Small intestine (tissue), 7 donors: Measurements from ENCODE around the gene SOCS3. TPM values are rescaled to one million over a fixed set of nuclear protein-coding genes. Genes with fewer than 3 reads are reported as not detected.
A peak's percentile ranks its signal among the peaks of the same experiment; 100 is the strongest.

Experiments
- DNase-seq, 2 donors: peaks; one replicate each; pipeline versions ENCODE4 v3.0.0 to v3.0.0-alpha.2; 2013
- FAIRE-seq: peaks from 2 replicates; lab custom pipeline; 2012; peaks lifted over from hg19 to GRCh38; lab: Jason Lieb, UNC
- H3K27ac ChIP-seq, 3 donors: one replicate each; pipeline ENCODE4 v1.5.1; 2013; ENCODE audit warnings: low read length in 2 of 3, mild to moderate bottlenecking in 2 of 3, control low read depth in 1 of 3, inconsistent platforms in 1 of 3, low read depth in 1 of 3, moderate library complexity in 1 of 3
- H3K27me3 ChIP-seq, 3 donors: one replicate each; pipeline ENCODE4 v1.6.1; 2013; ENCODE audit warnings: low read length in 3 of 3, inconsistent platforms in 1 of 3; ENCODE audit not compliant: control insufficient read depth in 3 of 3, insufficient read depth in 3 of 3
- H3K36me3 ChIP-seq, 3 donors: one replicate each; pipeline ENCODE4 v1.6.1; 2013; ENCODE audit warnings: low read length in 3 of 3, inconsistent platforms in 1 of 3, low read depth in 1 of 3, mild to moderate bottlenecking in 1 of 3, moderate library complexity in 1 of 3; ENCODE audit not compliant: control insufficient read depth in 3 of 3, insufficient read depth in 2 of 3
- H3K4me1 ChIP-seq, 3 donors: one replicate each; pipeline ENCODE4 v1.6.1; 2013; ENCODE audit warnings: low read length in 2 of 3, inconsistent platforms in 1 of 3, low read depth in 1 of 3, mild to moderate bottlenecking in 1 of 3, moderate library complexity in 1 of 3; ENCODE audit not compliant: control insufficient read depth in 3 of 3, insufficient read depth in 2 of 3
- H3K4me3 ChIP-seq, 3 donors: one replicate each; pipeline ENCODE4 v1.5.1; 2013; ENCODE audit warnings: low read length in 3 of 3, control low read depth in 1 of 3, inconsistent platforms in 1 of 3, low read depth in 1 of 3, mild to moderate bottlenecking in 1 of 3, moderate library complexity in 1 of 3
- H3K9me3 ChIP-seq, 2 donors: one replicate each; pipeline ENCODE4 v1.6.1; 2013; ENCODE audit warnings: low read depth in 1 of 2, low read length in 1 of 2; ENCODE audit not compliant: control insufficient read depth in 2 of 2, insufficient read depth in 1 of 2
- WGBS, 3 donors: extraction: QIAGEN DNeasy Blood & Tissue Kit; methylation state at CpG; one replicate each; pipeline ENCODE4 v1.1.7; 2013; 5-methylcytosine and 5-hydroxymethylcytosine counted together
- polyA plus RNA-seq, 4 donors: library from polyadenylated mRNA; stranded (reverse) in 3 of 4; unstranded in 1 of 4; fragments of 200-250 nt in 3 of 4; fragments of 120-200 nt in 1 of 4; gene quantifications; one replicate each; pipeline versions ENCODE4 v1.2.1 to v1.2.3, GENCODE V29; 2013
- donor health status: healthy with polysubstance abuse.
- donor health status: control.
- donor health status: control.
- donor health status: Bipolar disorder and iron deficiency.
- donor health status: healthy.

The SOCS3 gene
- polyA plus RNA-seq, 4 donors = 3.4 to 67.3 (median 17.2) TPM

GRCh38 chr17:78368348-78368747 is 8.5 kb upstream of the SOCS3 start:
- FAIRE-seq = no peak
- Histone ChIP-seq H3K27ac (no peak overlapping the region), H3K4me1 (peaks cover 0 to 24% (median 0%) of the 10 kb centered on the region in 3 donors), H3K27me3 (no peaks in the 10 kb centered on the region), H3K4me3 (no peak overlapping the region), H3K36me3 (no peaks in the 10 kb centered on the region), H3K9me3 (no peaks in the 10 kb centered on the region)
- 67 to 81% (median 76%) methylated on average over 5 to 6 of the region's 6 CpGs for WGBS, 3 donors
- no peak for DNase-seq

DNA sequence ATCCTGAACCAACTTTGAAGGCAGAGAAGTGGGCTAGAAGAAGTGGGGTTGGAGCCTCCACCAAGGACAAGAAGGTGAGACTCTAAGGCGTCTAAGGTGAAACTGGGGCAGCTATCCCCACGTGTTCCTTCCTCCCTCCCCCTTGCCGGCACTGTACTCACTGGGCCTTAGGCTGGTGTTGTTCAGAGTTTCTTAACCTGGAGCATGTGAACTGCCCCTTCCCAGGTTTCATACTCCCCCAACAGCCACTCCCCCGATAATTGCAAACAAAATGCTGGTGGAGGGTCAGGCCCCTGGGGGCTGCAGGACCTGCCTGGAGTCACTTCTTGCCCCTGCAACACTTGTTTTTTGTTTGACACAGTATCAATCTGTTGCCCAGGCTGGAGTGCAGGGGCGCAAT is 7.3 kb upstream of the SOCS3 start:
- DNase-seq (no peak), FAIRE-seq (no peak)
- Histone ChIP-seq H3K27me3 (no peaks in the 10 kb centered on the region), H3K36me3 (no peaks in the 10 kb centered on the region), H3K9me3 (no peaks in the 10 kb centered on the region), H3K27ac (no peak overlapping the region), H3K4me1 (peaks cover 0 to 24% (median 0%) of the 10 kb centered on the region in 3 donors), H3K4me3 (no peak overlapping the region)
- WGBS, 3 donors = 79 to 85% (median 84%) methylated on average over 5 of the region's 5 CpGs

- H3K4me1 ChIP-seq = peaks cover 0 to 24% (median 0%) of the 10 kb centered on the region in 3 donors
- no peaks in the 10 kb centered on the region for H3K36me3 ChIP-seq
- FAIRE-seq (no peak), DNase-seq (no peak)
- H3K4me3 ChIP-seq = no peak overlapping the region
- no peaks in the 10 kb centered on the region for H3K9me3 ChIP-seq
- peak overlapping the region in 2 of 3 donors; percentile 56 to 59 for H3K27ac ChIP-seq
- 61 to 81% (median 76%) methylated on average over 18 of the region's 18 CpGs for WGBS, 3 donors
- H3K27me3 ChIP-seq = no peaks in the 10 kb centered on the region
These were observed 6.4 kb upstream of the SOCS3 start for GRCh38 chr17:78366109-78366848.

- 51 to 68% (median 58%) methylated on average over 16 of the region's 16 CpGs for WGBS, 3 donors
- no peaks in the 10 kb centered on the region for H3K9me3 ChIP-seq
- H3K4me3 ChIP-seq = no peak overlapping the region
- no peaks in the 10 kb centered on the region for H3K27me3 ChIP-seq
- peaks cover 0 to 28% (median 0%) of the 10 kb centered on the region in 3 donors for H3K4me1 ChIP-seq
- no peaks in the 10 kb centered on the region for H3K36me3 ChIP-seq
- H3K27ac ChIP-seq = peak overlapping the region in 2 of 3 donors; percentile 56 to 59
- FAIRE-seq = no peak
- no peak for DNase-seq
These were observed 5.8 kb upstream of the SOCS3 start for GRCh38 chr17:78365561-78366108.

GRCh38 chr17:78364436-78365281 is 4.8 kb upstream of the SOCS3 start:
- Histone ChIP-seq H3K9me3 (no peaks in the 10 kb centered on the region), H3K27ac (peak overlapping the region in 1 of 3 donors; percentile 14), H3K4me1 (peaks cover 0 to 32% (median 0%) of the 10 kb centered on the region in 3 donors), H3K4me3 (no peak overlapping the region), H3K27me3 (peaks cover 0 to under 1% (median 0%) of the 10 kb centered on the region in 3 donors), H3K36me3 (no peaks in the 10 kb centered on the region)
- DNase-seq (no peak), FAIRE-seq (no peak)
- WGBS, 3 donors = 55 to 68% (median 63%) methylated on average over 26 of the region's 26 CpGs

DNA sequence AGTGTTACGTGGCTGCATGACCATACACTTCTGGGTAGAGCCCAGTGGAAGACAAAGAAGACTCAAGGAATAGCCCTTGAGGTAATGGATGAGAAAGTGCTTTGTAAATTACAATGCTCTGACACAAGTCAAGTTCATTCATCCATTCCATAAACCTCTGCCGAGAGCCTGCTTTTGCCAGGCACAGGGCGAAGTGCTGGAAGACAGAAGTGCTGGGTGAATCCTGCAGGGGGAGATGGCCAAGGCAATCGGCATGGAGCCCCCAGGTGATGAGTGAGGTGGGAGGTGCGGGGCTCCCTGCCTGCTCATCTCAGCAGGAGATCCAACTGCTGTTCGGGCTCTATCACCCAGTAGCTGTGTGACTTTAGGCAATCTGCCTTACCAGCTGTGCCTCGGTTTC is 2.8 kb upstream of the SOCS3 start:
- Histone ChIP-seq H3K27me3 (peaks cover 0 to 18% (median 5%) of the 10 kb centered on the region in 3 donors), H3K9me3 (no peaks in the 10 kb centered on the region), H3K27ac (no peak overlapping the region), H3K4me1 (peaks cover 0 to 42% (median 5%) of the 10 kb centered on the region in 3 donors), H3K36me3 (peaks cover 0 to 12% (median 0%) of the 10 kb centered on the region in 3 donors), H3K4me3 (no peak overlapping the region)
- DNase-seq (no peak), FAIRE-seq (no peak)
- 80 to 87% (median 86%) methylated on average over 7 of the region's 7 CpGs for WGBS, 3 donors

DNA sequence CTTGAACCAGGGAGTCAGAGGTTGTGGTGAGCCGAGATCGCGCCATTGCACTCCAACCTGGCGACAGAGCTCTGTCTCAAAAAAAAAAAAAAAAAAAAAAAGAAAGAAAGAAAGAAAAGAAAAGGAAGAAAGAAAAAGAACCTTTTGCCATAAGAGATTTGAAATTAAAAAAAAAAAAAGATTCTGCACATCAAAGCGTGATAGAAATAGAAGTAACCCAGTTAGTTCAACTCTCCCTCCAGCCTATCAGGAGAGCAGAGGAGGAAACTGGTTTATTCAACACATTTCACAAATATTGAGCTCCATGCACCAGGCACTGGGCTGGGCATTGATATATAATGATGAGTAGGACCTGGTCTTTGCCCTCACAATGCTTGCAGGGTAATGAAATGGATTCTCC is 2.4 kb upstream of the SOCS3 start:
- Histone ChIP-seq H3K4me1 (peaks cover 0 to 43% (median 5%) of the 10 kb centered on the region in 3 donors), H3K4me3 (no peak overlapping the region), H3K9me3 (no peaks in the 10 kb centered on the region), H3K27ac (no peak overlapping the region), H3K27me3 (peaks cover 0 to 20% (median 5%) of the 10 kb centered on the region in 3 donors), H3K36me3 (peaks cover 0 to 16% (median 0%) of the 10 kb centered on the region in 3 donors)
- 94 to 97% (median 97%) methylated on average over 5 of the region's 5 CpGs for WGBS, 3 donors
- DNase-seq = peak in 1 of 2 donors; percentile 29
- no peak for FAIRE-seq

DNA sequence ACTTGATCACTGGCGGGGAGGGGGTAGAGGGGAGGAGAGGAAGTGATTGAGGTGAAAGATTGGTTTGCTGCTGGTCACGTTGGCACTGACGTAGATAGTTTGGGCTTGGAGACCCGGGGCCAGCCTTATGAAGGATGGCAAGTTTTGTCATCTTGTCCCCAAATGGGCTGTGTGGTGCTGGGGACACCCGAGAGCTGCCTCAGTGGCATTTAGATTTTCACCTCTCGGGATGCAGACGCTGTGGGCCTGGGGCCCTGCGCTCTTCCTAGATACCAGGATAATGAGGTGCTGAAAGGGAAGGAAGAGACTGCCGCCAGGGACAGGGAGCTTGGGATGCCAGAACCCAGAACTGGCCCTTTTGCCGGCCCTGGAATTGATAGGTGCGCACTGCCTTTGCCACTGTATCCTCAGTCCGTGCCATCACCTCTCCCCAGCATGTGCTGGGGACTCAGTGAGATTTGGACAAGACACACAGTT is 1.4 kb upstream of the SOCS3 start:
- peak overlapping the region in 1 of 3 donors; percentile 1 for H3K27ac ChIP-seq
- no peak for FAIRE-seq
- DNase-seq = no peak

More for the DNA sequence above, 1.4 kb upstream of the SOCS3 start:
- Histone ChIP-seq H3K9me3 (no peaks in the 10 kb centered on the region), H3K27me3 (peaks cover 0 to 23% (median 5%) of the 10 kb centered on the region in 3 donors), H3K4me1 (peaks cover 0 to 39% (median 5%) of the 10 kb centered on the region in 3 donors), H3K4me3 (no peak overlapping the region), H3K36me3 (peaks cover 0 to 22% (median 0%) of the 10 kb centered on the region in 3 donors)
- 72 to 76% (median 73%) methylated on average over 10 to 12 of the region's 12 CpGs for WGBS, 3 donors
